GM21723 (cell line): Measurements from ENCODE around the gene DPY30.

ENCODE experiments used
- ATAC-seq: cut with Tn5 transposase; IDR thresholded peaks from one replicate; pipeline ENCODE4 v1.9.1; 2021; ENCODE audit warnings: mild to moderate bottlenecking, moderate library complexity; ENCODE audit not compliant: unreplicated experiment

The DPY30 gene

GRCh38 chr2:31979018-31979417, 60.6 kb downstream of the DPY30 start:
- ATAC-seq, result no peak

GRCh38 chr2:31978436-31978835, 61.2 kb downstream of the DPY30 start:
- no peak for ATAC-seq
